Stromal cell of bone marrow (primary cell): ENCODE measurements around the gene TGFBR3.
"Not testable (repeated sequence)": the region's sequence is repeated elsewhere in the genome, so short reads cannot be mapped to it uniquely, and the experiment has no call there.

Source experiments
- DNase-seq: peaks from one replicate; pipeline ENCODE4 v3.0.0-alpha.2; 2012; ENCODE audit warnings: low read depth

Gene TGFBR3

GRCh38 chr1:91847851-91848250 lies 38.1 kb downstream of the TGFBR3 start:
- DNase-seq, result no peak

DNA sequence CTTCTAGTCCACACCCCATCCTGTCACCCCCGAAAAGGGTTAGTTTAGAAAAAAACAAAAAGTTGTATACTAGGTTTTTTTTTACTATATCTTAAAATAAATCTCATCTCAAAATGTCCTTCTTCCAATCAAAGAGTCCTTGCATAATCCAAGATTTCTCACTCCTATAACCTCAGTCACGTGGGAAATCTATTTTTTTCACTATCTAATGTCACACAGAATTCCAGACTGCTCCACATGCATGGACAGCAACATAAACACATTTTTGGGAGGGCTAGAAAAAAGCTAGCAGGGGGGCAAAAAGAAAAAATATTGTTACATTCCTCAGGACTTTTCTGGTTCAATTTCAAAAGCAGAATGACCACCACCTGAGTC lies 39.3 kb downstream of the TGFBR3 start:
- DNase-seq, result no peak

- DNase-seq, result no peak
Observed at GRCh38 chr1:91846007-91846638, 39.8 kb downstream of the TGFBR3 start.

DNA sequence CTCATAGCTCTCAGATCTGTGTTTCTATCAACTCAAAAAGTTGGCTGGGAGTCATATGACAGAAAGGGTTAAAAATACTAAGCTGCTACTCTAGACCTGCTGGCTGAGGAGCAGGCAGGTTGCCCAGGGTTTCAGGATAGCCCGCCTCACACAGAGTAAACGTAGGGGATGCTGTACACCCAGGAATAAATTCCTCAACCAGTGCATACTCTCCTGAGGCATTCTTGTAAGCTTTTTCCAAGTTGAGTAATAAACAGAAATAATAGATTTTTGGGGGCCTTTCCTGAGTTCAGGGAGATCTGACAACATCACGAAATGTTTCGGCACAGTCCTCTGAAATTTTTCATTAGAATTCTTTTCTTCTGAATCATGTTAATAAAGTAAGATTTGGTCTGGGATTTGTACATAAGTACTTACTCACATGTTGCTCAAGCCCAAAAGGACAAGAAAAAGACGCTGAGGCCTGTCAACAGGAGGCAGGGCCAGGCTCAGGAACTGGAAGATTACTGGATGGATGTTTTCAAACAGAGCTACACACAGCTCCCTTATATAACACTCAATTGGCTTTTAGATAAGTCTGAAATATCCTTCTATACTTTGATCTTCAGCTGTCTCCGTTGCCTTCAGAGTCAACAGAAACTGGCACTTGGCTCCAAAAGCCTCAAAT lies 41.0 kb downstream of the TGFBR3 start:
- DNase-seq, result peak; percentile 91

GRCh38 chr1:91843843-91844242 lies 42.1 kb downstream of the TGFBR3 start:
- DNase-seq, result no peak

- no peak for DNase-seq
Observed at GRCh38 chr1:91842563-91842962, 43.4 kb downstream of the TGFBR3 start.

DNA sequence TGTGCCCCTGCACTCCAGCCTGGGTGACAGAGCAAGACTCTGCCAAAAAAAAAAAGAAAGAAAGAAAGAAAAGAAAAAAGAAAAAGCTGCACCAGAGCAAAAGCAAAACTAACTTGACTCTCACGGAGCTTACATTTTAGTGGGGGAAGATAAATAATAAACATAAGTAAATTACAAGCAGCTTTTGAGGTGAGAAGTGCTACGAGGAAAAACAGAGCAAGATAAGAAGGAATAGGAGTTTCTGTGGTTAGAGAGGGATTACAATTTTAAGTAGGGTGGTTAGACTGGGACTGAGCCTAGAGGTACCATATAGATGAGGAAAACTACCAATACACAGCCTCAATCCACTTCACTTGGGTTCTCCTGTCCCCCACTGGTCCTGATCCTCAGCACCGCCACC lies 43.9 kb downstream of the TGFBR3 start:
- no peak for DNase-seq

GRCh38 chr1:91840276-91840675 lies 45.7 kb downstream of the TGFBR3 start:
- DNase-seq, result not testable (repeated sequence)

DNA sequence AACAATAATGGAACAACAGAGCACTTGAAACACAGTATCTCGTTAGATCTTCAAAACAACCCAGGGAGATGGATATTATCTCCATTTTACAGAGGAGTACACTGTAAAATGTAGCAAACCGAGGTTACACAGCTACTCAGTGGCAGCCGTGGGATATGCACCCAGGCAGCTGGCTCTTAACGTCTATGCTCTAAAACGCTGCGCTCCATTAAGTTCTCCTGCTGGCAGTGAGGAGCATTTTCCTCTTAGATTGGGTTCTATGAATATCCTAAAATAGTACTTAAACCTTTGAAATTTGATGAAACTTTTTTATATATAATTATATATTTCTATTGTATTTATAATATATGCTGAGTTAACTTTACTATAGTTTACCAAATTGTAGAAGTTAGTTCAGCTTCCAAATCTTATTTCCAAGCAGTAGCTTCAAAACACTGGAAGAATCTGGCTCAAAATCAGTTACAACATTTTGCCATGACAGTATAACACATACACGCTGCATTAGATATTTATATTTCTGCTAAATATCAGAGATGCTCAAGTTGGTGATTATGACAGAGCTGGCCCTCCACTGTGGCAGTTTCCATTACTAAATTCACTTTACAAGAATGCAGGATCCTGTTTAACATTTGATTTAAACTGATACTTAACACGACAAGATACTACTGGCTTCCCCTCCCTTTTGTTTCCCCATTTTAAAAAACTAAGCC lies 49.5 kb downstream of the TGFBR3 start:
- no peak for DNase-seq

DNA sequence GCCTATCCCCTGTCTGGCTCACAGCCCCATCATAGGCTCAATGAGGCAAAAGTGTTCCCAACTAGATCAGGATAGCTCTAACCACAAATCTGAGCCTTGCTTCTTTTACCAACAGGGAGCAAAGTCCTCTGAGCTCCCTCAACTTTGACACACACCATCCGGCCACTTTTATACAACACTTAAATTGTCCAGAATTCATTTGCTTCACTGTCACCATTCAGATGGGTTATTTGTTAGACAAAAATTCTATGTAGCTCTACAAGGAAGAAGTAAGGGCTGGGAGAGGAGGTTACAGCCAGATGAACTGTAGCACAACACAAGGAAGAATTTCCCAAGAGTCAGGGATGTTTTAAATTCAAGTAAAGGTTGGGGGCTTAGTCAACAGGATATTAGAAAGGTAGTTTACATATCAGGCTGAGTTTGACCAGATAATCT lies 50.8 kb downstream of the TGFBR3 start:
- no peak for DNase-seq

DNA sequence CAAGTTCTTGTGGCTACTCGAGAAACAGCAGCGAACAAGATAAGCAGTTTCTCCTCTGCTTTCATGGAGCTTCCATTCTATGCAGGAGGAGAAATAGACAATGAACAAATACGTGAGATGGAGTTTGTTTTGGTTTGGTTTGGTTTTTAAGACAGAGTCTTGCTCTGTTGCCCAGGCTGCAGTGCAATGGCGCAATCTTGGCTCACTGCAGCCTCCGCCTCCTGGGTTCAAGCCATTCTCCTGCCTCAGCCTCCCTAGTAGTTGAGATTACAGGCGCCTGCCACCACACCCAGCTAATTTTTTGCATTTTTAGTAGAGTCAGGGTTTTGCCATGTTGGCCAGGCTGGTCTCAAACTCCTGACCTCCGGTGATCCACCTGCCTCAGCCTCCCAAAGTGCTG lies 51.4 kb downstream of the TGFBR3 start:
- not testable (repeated sequence) for DNase-seq

DNA sequence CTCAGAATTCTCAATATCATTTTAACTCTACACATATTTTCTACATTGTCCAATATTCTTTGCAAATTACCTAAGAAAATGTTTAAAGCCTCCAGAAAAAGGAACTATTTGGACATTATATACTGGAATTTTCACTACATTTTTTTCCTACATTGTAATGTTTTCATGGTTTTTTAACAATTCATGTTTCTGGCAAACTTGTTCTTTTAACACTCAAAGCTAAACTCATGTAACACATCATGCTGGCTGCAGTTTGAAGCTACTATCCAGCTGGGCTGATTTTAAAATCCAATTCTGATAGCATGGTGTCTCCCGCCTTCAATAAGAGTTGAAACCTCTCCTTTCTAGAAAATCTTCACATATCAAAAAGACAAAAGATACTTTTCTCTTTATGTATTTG lies 52.0 kb downstream of the TGFBR3 start:
- DNase-seq, result no peak

DNA sequence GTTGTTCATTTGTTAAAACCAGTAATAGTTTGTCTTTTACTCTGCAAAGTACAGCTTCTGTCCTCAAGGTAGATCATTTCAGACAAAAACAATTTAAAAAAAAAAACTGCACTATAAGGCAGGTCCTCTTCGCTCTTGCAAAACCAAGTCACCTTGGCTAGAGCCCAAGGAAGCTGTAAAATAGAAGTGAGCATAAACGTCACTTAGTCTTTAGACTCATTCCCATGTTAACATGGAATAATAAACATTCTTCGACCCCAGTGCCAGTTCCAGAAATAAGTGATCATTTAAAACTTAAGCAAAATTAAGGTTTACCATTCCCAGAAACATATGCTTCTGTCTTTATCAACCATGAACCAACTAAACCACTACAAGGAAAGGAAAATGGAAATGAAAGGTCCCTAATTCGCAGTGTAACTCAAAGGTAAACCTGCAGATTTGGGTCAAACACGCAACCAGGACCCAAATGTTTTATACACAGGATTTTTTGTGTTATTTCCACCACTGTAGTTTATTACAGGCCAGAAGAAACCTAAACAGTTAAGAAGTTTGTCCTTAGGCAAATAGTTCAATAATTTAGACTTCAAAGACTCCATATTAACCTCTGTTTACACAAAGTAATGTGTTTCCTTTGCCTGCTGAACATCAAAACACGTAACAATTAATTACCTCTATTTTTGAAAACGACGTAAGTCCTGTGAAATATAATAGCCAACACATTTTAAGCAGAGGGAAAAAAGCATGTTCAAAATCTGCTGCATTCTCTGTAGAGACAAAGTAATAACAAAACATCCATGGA lies 54.6 kb downstream of the TGFBR3 start:
- no peak for DNase-seq

- peak; percentile 87 for DNase-seq
Observed at GRCh38 chr1:91830242-91831131, 55.5 kb downstream of the TGFBR3 start.

DNA sequence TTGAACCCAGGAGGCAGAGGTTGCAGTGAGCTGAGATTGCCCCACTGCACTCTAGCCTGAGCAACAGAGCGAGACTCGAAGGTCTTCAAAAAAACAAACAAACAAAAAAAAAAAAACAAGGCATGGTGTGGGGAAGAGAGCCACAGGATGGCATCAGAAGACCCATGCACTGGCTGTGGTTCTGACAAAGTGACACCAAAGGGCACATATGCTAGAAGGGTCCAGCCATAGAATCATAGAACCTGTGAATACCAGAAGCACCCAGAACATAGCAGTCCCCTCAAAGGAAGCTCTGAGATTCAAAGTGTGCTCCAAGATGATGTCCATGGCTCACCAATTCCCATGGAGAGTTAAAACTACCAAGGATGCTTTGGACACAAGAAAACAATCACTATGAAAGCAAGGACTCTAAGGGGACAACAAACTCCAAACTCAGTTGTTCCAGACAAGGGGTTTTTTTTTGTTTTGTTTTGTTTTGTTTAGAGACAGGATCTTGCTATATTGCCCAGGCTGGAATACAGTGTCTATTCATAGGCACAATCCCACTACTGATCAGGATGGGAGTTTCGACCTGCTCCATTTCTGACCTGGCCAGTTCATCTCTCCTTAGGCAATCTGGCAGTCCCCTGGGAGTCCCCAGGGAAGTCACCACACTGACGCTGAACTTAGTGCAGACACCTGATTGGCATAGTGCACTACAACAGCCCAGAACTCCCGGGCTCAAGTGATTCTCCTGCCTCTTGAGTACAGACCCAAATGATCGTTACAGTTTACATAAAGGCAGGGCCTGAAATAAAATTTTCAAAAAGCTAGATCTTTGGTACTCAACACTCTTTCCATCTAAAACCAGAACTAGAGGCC lies 56.4 kb downstream of the TGFBR3 start:
- DNase-seq, result no peak

- DNase-seq, result no peak
Observed at GRCh38 chr1:91828583-91829281, 57.2 kb downstream of the TGFBR3 start.

DNA sequence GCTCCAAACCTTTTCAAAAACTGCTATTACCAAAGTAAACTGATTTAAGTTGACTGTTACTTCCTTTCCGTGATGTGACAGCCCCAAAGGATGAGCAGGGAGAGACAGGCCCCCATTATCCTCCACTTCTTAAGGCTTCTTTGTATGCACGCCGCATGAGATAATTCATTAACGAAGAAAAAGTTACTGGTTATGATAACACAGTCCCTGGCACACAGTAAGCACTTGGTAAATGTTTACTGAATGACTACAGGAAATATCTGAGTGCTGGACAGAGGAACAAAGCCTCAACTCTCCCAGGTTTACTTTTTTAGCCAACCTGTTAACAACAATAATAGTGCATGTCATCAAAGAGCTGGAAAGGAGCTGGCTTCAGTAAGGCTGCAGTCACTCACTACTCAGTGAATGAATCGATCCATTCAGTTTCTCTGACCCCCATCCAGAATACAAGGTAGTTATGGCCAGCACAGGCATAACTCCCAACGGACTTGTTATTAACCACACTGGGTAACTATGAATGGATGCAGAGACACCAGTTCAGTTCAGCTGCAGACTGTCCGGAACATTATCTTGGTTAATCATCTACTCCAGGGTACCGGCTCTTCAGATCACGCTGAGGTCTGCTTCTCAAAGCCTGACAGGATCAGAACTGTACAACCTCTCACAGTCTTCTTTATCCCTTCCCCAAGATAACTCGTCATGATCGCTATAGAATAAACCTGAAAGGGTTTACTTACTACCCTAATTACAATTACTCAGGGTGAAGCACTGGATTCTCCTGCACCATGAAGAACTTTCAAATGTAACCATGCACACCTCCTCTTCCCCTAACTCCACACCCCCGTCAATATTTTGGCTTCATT lies 58.3 kb downstream of the TGFBR3 start:
- no peak for DNase-seq

DNA sequence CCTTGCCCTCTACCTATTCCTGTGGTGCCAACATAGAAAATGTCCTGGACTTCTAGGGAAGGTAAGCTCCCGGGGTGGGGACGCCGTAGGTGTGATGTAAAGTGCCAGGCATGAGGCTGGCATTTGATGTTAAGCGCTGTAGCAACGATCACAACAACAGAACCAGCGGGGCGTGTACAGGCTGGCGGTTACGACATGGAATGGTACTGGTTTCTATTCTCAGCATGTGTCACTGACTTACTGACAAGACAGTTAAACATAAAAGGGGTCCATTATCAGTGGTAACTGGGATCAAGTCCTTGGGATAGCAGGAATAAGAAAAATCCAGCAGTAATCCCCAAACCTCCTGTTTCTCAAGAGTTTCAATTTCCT lies 58.9 kb downstream of the TGFBR3 start:
- DNase-seq, result no peak

DNA sequence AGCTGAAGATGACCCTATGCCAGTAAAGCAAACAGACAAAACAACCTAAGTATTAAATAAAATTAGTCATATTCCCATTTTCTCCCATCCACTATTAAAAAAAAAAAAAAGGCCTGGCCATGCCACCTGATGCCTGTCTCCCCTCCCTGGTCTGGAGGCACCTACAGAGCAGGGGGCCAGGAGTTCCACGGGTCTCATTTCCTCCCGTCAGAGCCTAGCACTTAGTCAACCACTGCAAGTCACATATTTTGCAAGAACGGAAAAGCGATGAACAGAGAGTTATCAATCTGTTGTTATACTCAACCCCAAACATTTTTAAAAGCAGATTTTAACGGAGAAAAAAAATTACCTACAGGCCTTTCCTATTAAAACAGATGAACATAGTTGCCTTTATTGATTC lies 59.3 kb downstream of the TGFBR3 start:
- no peak for DNase-seq
